ENCODE measurements around the gene H2BW2. TPM values are rescaled to one million over a fixed set of nuclear protein-coding genes. Genes with fewer than 3 reads are reported as not detected.
"Not testable (repeated sequence)": the region's sequence is repeated elsewhere in the genome, so short reads cannot be mapped to it uniquely, and the experiment has no call there.

Gene H2BW2
- total RNA-seq, 1 donor from 2014 or later = not detected

DNA sequence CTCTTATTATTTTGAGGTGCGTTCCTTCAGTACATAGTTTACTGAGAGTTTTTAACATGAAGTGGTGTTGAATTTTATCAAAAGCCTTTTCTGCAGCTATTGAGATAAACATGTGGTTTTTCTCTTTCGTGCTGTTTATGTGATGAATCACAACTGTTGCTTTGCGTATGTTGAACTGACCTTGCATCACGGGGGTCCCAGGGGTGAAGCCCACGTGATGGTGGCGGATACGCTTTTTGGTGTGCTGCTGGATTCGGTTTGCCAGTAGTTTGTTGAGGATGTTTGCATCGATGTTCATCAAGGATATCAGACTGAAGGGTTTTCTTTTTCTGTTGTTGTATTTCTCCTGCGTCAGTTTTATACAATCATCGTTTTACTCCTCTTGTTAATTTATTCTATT is 21.6 kb upstream of the H2BW2 start:
- no peaks in the 10 kb centered on the region for H3K36me3 ChIP-seq
- no peaks in the 10 kb centered on the region for H3K9me3 ChIP-seq (replicated peaks)
- no peak overlapping the region for H3K4me3 ChIP-seq
- intact Hi-C loops (cut with micrococcal nuclease) = no loop called here
- H3K4me1 ChIP-seq = no peaks in the 10 kb centered on the region
- no peak overlapping the region for H3K27ac ChIP-seq (replicated peaks)
- TF ChIP-seq, protein P1, sequence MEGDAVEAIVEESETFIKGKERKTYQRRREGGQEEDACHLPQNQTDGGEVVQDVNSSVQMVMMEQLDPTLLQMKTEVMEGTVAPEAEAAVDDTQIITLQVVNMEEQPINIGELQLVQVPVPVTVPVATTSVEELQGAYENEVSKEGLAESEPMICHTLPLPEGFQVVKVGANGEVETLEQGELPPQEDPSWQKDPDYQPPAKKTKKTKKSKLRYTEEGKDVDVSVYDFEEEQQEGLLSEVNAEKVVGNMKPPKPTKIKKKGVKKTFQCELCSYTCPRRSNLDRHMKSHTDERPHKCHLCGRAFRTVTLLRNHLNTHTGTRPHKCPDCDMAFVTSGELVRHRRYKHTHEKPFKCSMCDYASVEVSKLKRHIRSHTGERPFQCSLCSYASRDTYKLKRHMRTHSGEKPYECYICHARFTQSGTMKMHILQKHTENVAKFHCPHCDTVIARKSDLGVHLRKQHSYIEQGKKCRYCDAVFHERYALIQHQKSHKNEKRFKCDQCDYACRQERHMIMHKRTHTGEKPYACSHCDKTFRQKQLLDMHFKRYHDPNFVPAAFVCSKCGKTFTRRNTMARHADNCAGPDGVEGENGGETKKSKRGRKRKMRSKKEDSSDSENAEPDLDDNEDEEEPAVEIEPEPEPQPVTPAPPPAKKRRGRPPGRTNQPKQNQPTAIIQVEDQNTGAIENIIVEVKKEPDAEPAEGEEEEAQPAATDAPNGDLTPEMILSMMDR (IDR thresholded peaks at IDR 0.05; ENCODE audit: borderline replicate concordance) = no peak
- H3K27me3 ChIP-seq (ENCODE audit: low read depth) = no peaks in the 10 kb centered on the region
- DNase-seq = no peak

DNA sequence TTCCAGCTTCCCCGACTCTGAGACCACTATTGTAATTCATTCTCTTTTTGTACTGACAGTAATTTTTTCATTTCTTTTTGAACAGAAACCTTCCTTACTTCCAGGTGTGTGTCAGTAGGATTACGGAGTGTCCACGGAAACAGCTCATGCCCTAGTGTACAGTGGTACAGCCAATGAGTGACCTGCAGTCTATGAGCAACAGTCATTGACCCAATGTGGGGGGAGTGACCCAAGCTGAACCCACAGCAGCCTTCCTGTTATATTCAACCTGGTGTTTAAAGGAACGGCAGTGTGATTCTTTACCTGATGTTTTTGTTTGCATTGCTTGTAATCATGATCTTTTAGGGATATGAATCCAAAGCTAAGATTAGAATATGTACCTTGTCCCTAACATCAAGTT is 1.2 kb downstream of the H2BW2 start:
- intact Hi-C loops (cut with micrococcal nuclease) = no loop called here
- no peak for DNase-seq
- H3K9me3 ChIP-seq (replicated peaks) = no peaks in the 10 kb centered on the region
- H3K4me1 ChIP-seq = no peaks in the 10 kb centered on the region
- no peaks in the 10 kb centered on the region for H3K36me3 ChIP-seq
- H3K27me3 ChIP-seq (ENCODE audit: low read depth) = no peaks in the 10 kb centered on the region
- TF ChIP-seq, protein P1 (IDR thresholded peaks at IDR 0.05; ENCODE audit: borderline replicate concordance) = no peak
- no peak overlapping the region for H3K4me3 ChIP-seq
- no peak overlapping the region for H3K27ac ChIP-seq (replicated peaks)

DNA sequence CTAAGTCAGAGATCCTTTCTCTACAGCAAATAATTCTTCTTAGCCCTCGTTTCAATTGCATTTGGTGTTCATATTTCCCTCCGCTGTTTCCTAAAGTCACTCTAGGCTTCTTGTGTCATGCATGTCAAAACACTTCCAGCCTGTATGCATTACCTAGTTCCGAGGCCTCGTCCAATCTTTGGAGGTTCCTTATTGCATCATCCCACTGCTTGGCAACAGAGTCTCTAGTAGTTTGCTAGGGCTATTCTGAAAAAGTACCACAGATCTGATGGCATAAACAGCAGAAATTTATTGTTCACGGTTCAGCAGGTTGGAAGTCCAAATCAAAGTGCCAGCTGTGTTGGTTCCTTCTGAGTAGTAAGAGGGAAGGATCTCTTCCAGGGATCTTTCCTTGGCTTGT is 5.9 kb downstream of the H2BW2 start:
- H3K27me3 ChIP-seq (ENCODE audit: low read depth) = no peaks in the 10 kb centered on the region
- TF ChIP-seq, protein P1 (IDR thresholded peaks at IDR 0.05; ENCODE audit: borderline replicate concordance) = no peak
- no peak for DNase-seq
- H3K27ac ChIP-seq (replicated peaks) = no peak overlapping the region
- intact Hi-C loops (cut with micrococcal nuclease) = no loop called here
- no peaks in the 10 kb centered on the region for H3K9me3 ChIP-seq (replicated peaks)
- no peak overlapping the region for H3K4me3 ChIP-seq
- no peaks in the 10 kb centered on the region for H3K4me1 ChIP-seq
- H3K36me3 ChIP-seq = no peaks in the 10 kb centered on the region

DNA sequence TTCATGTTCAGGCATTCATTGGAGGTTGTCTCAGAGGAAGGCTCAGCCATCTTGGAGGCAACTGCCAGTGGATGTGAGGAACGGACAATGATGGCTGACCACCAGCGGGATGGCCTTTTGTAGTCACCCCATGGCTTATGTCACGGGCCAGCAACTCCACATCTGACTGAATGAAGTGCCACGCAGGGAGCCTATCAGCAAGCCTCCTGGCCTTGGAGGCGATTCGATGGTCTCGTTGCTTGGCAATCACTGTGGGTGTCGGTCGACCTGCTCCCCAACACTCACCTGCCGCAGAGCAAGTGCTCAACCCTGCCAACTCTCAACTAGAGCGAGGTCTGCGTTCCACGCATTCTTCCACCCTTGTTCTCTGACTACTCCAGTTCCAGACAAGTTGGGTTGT is 7.4 kb downstream of the H2BW2 start:
- Histone ChIP-seq H3K27me3 (ENCODE audit: low read depth) (no peaks in the 10 kb centered on the region), H3K4me1 (no peaks in the 10 kb centered on the region), H3K27ac (replicated peaks) (no peak overlapping the region), H3K4me3 (no peak overlapping the region), H3K9me3 (replicated peaks) (no peaks in the 10 kb centered on the region), H3K36me3 (no peaks in the 10 kb centered on the region)
- intact Hi-C loops (cut with micrococcal nuclease) = no loop called here
- TF ChIP-seq, protein P1 (IDR thresholded peaks at IDR 0.05; ENCODE audit: borderline replicate concordance) = no peak
- DNase-seq = no peak

DNA sequence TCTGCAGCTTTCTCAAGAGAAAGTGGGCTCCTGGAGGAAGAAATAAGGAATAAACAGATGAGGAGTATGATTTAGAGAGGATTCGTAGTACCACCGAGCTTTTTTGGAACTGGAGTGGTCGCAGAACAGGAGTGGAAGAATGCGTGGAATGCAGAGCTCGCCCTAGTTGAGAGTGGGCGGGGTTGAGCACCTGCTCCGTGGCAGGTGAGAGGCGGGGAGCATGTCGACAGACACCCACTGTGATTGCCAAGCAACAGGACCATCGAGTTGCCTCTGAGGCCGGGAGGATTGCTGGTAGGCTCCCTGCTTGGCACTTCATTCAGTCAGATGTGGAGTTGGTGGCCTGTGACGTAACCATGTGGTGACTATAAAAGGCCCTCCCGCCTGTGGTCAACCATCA is 15.2 kb downstream of the H2BW2 start:
- intact Hi-C loops (cut with micrococcal nuclease); DNase-seq; H3K36me3 ChIP-seq; H3K4me1 ChIP-seq; H3K4me3 ChIP-seq; H3K9me3 ChIP-seq (replicated peaks); H3K27me3 ChIP-seq (ENCODE audit: low read depth); H3K27ac ChIP-seq (replicated peaks): not testable (repeated sequence)

DNA sequence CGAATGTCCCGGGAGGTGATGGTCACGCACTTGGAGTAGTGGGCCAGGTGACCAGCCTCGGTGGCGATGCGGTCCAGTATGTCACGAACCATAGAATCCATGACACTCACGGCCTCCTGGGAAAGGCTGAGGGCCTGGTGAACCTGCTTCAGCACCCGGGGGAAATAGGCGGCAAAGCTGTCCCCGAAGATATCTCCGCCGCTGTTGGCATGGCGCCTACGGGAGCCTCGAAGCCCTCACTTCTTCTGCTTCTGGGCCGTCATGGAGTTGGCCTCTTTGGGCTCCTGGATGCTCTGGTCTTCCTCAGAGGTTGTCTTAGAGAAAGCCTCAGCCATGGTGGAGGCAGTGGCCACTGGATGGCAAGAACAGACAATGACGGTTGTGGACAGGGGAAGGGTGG is 22.9 kb downstream of the H2BW2 start:
- H3K4me3 ChIP-seq; H3K36me3 ChIP-seq; H3K27ac ChIP-seq (replicated peaks); H3K4me1 ChIP-seq; DNase-seq; H3K27me3 ChIP-seq (ENCODE audit: low read depth); H3K9me3 ChIP-seq (replicated peaks); intact Hi-C loops (cut with micrococcal nuclease): not testable (repeated sequence)

DNA sequence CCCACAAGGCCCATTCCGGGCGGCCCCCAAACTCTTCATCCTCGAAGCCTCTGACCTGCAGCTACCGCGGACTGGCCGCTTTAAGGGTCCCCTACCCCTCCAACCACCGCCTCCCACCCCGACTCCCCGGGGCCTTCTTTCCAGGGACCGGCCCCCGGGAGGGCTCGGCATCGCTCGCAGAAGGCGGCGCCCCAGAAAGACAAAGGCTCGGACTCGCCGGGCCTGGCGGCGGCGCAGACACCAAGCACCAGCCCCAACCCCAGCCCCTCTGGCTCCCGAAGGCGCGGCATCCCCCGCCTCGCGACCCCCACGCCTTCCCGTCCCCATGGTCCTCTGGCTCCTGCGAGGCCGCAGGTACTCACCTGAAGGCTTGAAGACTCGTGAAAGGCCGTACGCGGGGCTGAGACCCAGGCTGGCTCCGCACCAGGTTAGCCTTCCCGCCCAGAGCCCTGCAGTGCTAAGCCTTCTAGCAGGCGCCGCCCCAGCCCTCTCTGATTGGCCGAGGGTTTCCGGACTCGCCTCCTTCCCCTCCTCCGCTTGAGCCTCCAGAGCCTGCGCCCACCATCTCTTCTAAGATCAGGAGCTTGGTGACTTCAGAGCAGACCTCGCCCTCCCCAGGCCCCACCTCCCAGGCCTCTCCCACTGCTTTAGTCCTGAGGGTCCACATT is 36.2 kb downstream of the H2BW2 start, which contains the start of gene TMSB15C:
Gene TMSB15C (minus strand): TSS at position 459 of the 668 bp plus-strand sequence.
- H3K36me3 ChIP-seq; H3K27me3 ChIP-seq (ENCODE audit: low read depth); H3K27ac ChIP-seq (replicated peaks); DNase-seq; H3K9me3 ChIP-seq (replicated peaks); H3K4me1 ChIP-seq; H3K4me3 ChIP-seq; intact Hi-C loops (cut with micrococcal nuclease): not testable (repeated sequence)

DNA sequence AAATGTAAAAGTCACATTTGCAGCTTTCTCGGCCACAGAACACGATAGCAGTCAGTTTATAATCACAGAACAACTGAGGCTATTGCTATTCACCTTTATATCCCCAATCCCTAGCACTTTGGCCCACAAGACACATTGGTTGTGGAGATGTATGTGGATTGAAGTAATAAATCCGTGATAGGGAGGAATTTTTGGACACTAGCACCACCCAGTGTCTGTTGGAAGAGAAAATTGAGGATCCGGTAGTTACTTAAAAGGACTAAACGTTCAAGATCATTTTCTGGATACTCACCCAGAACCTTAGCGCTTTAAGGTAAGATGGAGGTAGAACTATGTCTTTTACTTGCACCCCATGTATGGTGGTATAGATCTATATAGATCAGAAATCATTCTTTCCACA is 38.1 kb downstream of the H2BW2 start:
- H3K36me3 ChIP-seq; H3K4me1 ChIP-seq; H3K27me3 ChIP-seq (ENCODE audit: low read depth); H3K4me3 ChIP-seq; intact Hi-C loops (cut with micrococcal nuclease); H3K27ac ChIP-seq (replicated peaks); H3K9me3 ChIP-seq (replicated peaks); DNase-seq: not testable (repeated sequence)

All from left ventricle myocardium inferior (tissue), 1 donor.